HG03558 (cell line): ENCODE measurements around the gene MYDGF.

ENCODE experiments used
- ATAC-seq: cut with Tn5 transposase; IDR thresholded peaks from one replicate; pipeline ENCODE4 v1.9.1; 2021; ENCODE audit warnings: moderate number of reproducible peaks; ENCODE audit not compliant: unreplicated experiment; ENCODE audit errors: extremely low read depth

The MYDGF gene

GRCh38 chr19:4678881-4679790, 9.0 kb upstream of the MYDGF start:
- ATAC-seq, result no peak

GRCh38 chr19:4676955-4677731, 7.0 kb upstream of the MYDGF start:
- ATAC-seq, result no peak

- no peak for ATAC-seq
Observed at GRCh38 chr19:4675346-4675745, 5.2 kb upstream of the MYDGF start.

- no peak for ATAC-seq
Observed at GRCh38 chr19:4673726-4674125, 3.6 kb upstream of the MYDGF start.

GRCh38 chr19:4673216-4673615, 3.1 kb upstream of the MYDGF start:
- no peak for ATAC-seq

- ATAC-seq, result no peak
Observed at GRCh38 chr19:4671185-4671851, 1.2 kb upstream of the MYDGF start.

GRCh38 chr19:4664642-4665041, 5.5 kb downstream of the MYDGF start:
- no peak for ATAC-seq

- no peak for ATAC-seq
Observed at GRCh38 chr19:4662812-4663211, 7.3 kb downstream of the MYDGF start.

GRCh38 chr19:4662020-4662695, 8.0 kb downstream of the MYDGF start:
- no peak for ATAC-seq

- ATAC-seq, result no peak
Observed at GRCh38 chr19:4660993-4661392, 9.1 kb downstream of the MYDGF start.

GRCh38 chr19:4660181-4660791, 9.9 kb downstream of the MYDGF start:
- no peak for ATAC-seq

GRCh38 chr19:4657835-4658234, 12.3 kb downstream of the MYDGF start:
- no peak for ATAC-seq

- no peak for ATAC-seq
Observed at GRCh38 chr19:4657262-4657661, 12.9 kb downstream of the MYDGF start.

GRCh38 chr19:4656102-4656501, 14.0 kb downstream of the MYDGF start:
- ATAC-seq, result no peak

- ATAC-seq, result no peak
Observed at GRCh38 chr19:4654437-4655361, 15.4 kb downstream of the MYDGF start.

GRCh38 chr19:4653793-4654436, 16.2 kb downstream of the MYDGF start:
- no peak for ATAC-seq

GRCh38 chr19:4652075-4652474, 18.1 kb downstream of the MYDGF start:
- ATAC-seq, result no peak

GRCh38 chr19:4650159-4650558, 20.0 kb downstream of the MYDGF start:
- no peak for ATAC-seq
